SK-N-SH (cell line): Measurements from ENCODE around the gene ABCC4. TPM values are rescaled to one million over a fixed set of nuclear protein-coding genes. Genes with fewer than 3 reads are reported as not detected.

Experiments
- CTCF ChIA-PET: fragments of 300-600, 350-600 bp; formaldehyde crosslinking; extraction: SDS; loops from one replicate; lab custom pipeline; 2021; lab: Yijun Ruan, JAX
- POLR2A ChIA-PET: fragments of 350-600 bp; sonication (Branson Sonifier 250); formaldehyde crosslinking; extraction: SDS; loops from one replicate; lab custom pipeline; 2020; ENCODE audit warnings: antibody characterized with exemption, inconsistent platforms; lab: Yijun Ruan, JAX
- DNase-seq: peaks from one replicate; pipeline ENCODE4 v3.0.0; 2012
- H2AFZ ChIP-seq: fragments of 200-600 bp; sonication (generic); 2 replicates; pipeline ENCODE4 v1.8.1; 2016; ENCODE audit warnings: antibody characterized with exemption, mild to moderate bottlenecking, low read depth
- H3F3A ChIP-seq: fragments of 200-600 bp; sonication (generic); replicated peaks from 2 replicates; pipeline ENCODE3; 2016; ENCODE audit warnings: antibody characterized with exemption, mild to moderate bottlenecking; ENCODE audit not compliant: insufficient read depth
- H3K27ac ChIP-seq, 2 experiments: fragments of 200-500 bp in 1 of 2; fragments of 200-600 bp in 1 of 2; sonication (Bioruptor generic) in 1 of 2; sonication (generic), shearing (Covaris generic) in 1 of 2; 2 replicates each; pipeline versions ENCODE4 v1.5.1 to v1.6.1; 2014 to 2016; ENCODE audit warnings: low read depth in 2 of 2, inconsistent platforms in 1 of 2, low read length in 1 of 2, mild to moderate bottlenecking in 1 of 2, mixed read lengths in 1 of 2
- H3K27me3 ChIP-seq: fragments of 200-600 bp; sonication (generic), shearing (Covaris generic); 2 replicates; pipeline ENCODE4 v1.6.1; 2016; ENCODE audit warnings: mixed run types; ENCODE audit not compliant: insufficient read depth
- H3K36me3 ChIP-seq, 2 experiments: fragments of 200-500 bp in 1 of 2; fragments of 200-600 bp in 1 of 2; sonication (Bioruptor generic) in 1 of 2; sonication (generic) in 1 of 2; replicated peaks in 1 of 2; 2 replicates each; pipeline versions ENCODE3 to v1.5.1; 2014 to 2016; ENCODE audit warnings: low read length in 1 of 2, mild to moderate bottlenecking in 1 of 2; ENCODE audit not compliant: insufficient read depth in 2 of 2, control insufficient read depth in 1 of 2
- H3K4me1 ChIP-seq, 2 experiments: fragments of 200-500 bp in 1 of 2; fragments of 200-600 bp in 1 of 2; sonication (Bioruptor generic) in 1 of 2; sonication (generic), shearing (Covaris generic) in 1 of 2; 2 replicates each; pipeline versions ENCODE4 v1.5.1 to v1.6.1; 2014 to 2016; ENCODE audit warnings: low read depth in 1 of 2, low read length in 1 of 2, mixed run types in 1 of 2; ENCODE audit not compliant: insufficient read depth in 2 of 2, control insufficient read depth in 1 of 2
- H3K4me2 ChIP-seq: fragments of 200-600 bp; sonication (generic), shearing (Covaris generic); 2 replicates; pipeline ENCODE4 v1.6.1; 2017; ENCODE audit warnings: mixed run types
- H3K4me3 ChIP-seq, 2 experiments: fragments of 200-500 bp in 1 of 2; fragments of 200-600 bp in 1 of 2; sonication (Bioruptor generic) in 1 of 2; sonication (generic), shearing (Covaris generic) in 1 of 2; 2 replicates each; pipeline versions ENCODE4 v1.5.1 to v1.8.1; 2014 to 2016; ENCODE audit warnings: low read depth in 2 of 2, inconsistent platforms in 1 of 2, low read length in 1 of 2, mild to moderate bottlenecking in 1 of 2, mixed read lengths in 1 of 2, moderate library complexity in 1 of 2
- H3K79me2 ChIP-seq: fragments of 200-600 bp; sonication (generic); 2 replicates; pipeline ENCODE4 v1.8.1; 2017; ENCODE audit warnings: mild to moderate bottlenecking; ENCODE audit not compliant: insufficient read depth
- H3K9ac ChIP-seq: fragments of 200-600 bp; sonication (generic); 2 replicates; pipeline ENCODE4 v1.6.1; 2017; ENCODE audit warnings: mixed run types
- H3K9me2 ChIP-seq: fragments of 200-600 bp; sonication (generic); 2 replicates; pipeline ENCODE4 v1.6.1; 2017; ENCODE audit warnings: mixed run types
- H3K9me3 ChIP-seq: fragments of 200-600 bp; sonication (generic); 2 replicates; pipeline ENCODE4 v1.6.1; 2017; ENCODE audit warnings: mixed run types, mild to moderate bottlenecking, moderate library complexity
- H4K20me1 ChIP-seq: fragments of 200-600 bp; sonication (generic); 2 replicates; pipeline ENCODE4 v1.6.1; 2017; ENCODE audit warnings: mild to moderate bottlenecking, mixed run types; ENCODE audit not compliant: insufficient read depth
- EZH2phosphoT487 ChIP-seq: fragments of 200-600 bp; sonication (generic); IDR thresholded peaks from 2 replicates; pipeline ENCODE4 v1.6.1; 2017; ENCODE audit warnings: low read depth, mixed run types, mild to moderate bottlenecking, antibody characterized with exemption, moderate library complexity, borderline replicate concordance
- FOSL2 ChIP-seq: IDR thresholded peaks from 2 replicates; pipeline ENCODE4 v1.4.0; 2012; ENCODE audit warnings: low read depth, mild to moderate bottlenecking, moderate library complexity, borderline replicate concordance
- FOXJ3 ChIP-seq: sonication (generic); formaldehyde crosslinking; IDR thresholded peaks from 2 replicates; pipeline ENCODE4 v1.5.1; 2020; ENCODE audit warnings: mild to moderate bottlenecking, missing genetic modification reagents
- GATA2 ChIP-seq: sonication (generic); formaldehyde crosslinking; IDR thresholded peaks from 2 replicates; pipeline ENCODE4 v1.5.0; 2020; ENCODE audit warnings: mild to moderate bottlenecking, missing genetic modification reagents
- IRF3 ChIP-seq: fragments of 150-350 bp; IDR thresholded peaks from 2 replicates; pipeline ENCODE4 v1.6.1; 2016; ENCODE audit warnings: mild to moderate bottlenecking, low read depth, low read length
- JUND ChIP-seq: IDR thresholded peaks from 2 replicates; pipeline ENCODE4 v1.4.0; 2012
- MEF2A ChIP-seq: IDR thresholded peaks from 2 replicates; pipeline ENCODE4 v1.4.0; 2012; ENCODE audit warnings: low read depth, borderline replicate concordance
- MXI1 ChIP-seq: IDR thresholded peaks from 2 replicates; pipeline ENCODE4 v1.6.1; 2012; ENCODE audit warnings: mild to moderate bottlenecking, low read depth, low read length, improper control_type of control experiment
- NRF1 ChIP-seq: IDR thresholded peaks from 2 replicates; pipeline ENCODE4 v1.6.1; 2012; ENCODE audit warnings: low read depth, mild to moderate bottlenecking, low read length
- PBX3 ChIP-seq: IDR thresholded peaks from 2 replicates; pipeline ENCODE4; 2012
- RAD21 ChIP-seq: IDR thresholded peaks from 2 replicates; pipeline ENCODE4 v1.6.1; 2012; ENCODE audit warnings: mild to moderate bottlenecking, low read length
- RFX5 ChIP-seq: IDR thresholded peaks from 2 replicates; pipeline ENCODE4 v1.6.1; 2012; ENCODE audit warnings: mild to moderate bottlenecking, improper control_type of control experiment, low read length
- RXRA ChIP-seq: IDR thresholded peaks from 2 replicates; pipeline ENCODE4 v1.4.0; 2012; ENCODE audit warnings: low read depth, mild to moderate bottlenecking, borderline replicate concordance
- SIN3A ChIP-seq: IDR thresholded peaks from 2 replicates; pipeline ENCODE4 v1.6.1; 2012; ENCODE audit warnings: low read depth, mild to moderate bottlenecking, low read length, moderate library complexity, borderline replicate concordance
- SMC3 ChIP-seq: IDR thresholded peaks from 2 replicates; pipeline ENCODE4 v1.6.1; 2012; ENCODE audit warnings: low read depth, low read length, improper control_type of control experiment
- TCF12 ChIP-seq: IDR thresholded peaks from 2 replicates; pipeline ENCODE4 v1.4.0; 2012
- TEAD4 ChIP-seq: IDR thresholded peaks from 2 replicates; pipeline ENCODE4 v1.4.0; 2012; ENCODE audit warnings: mild to moderate bottlenecking, borderline replicate concordance; ENCODE audit not compliant: insufficient read depth
- USF1 ChIP-seq: IDR thresholded peaks from 2 replicates; pipeline ENCODE4 v1.4.0; 2012; ENCODE audit warnings: low read depth, borderline replicate concordance
- YY1 ChIP-seq: IDR thresholded peaks from 2 replicates; pipeline ENCODE4 v1.4.0; 2012; ENCODE audit warnings: low read depth, mild to moderate bottlenecking
- ZBTB33 ChIP-seq: IDR thresholded peaks from 2 replicates; pipeline ENCODE4 v1.4.0; 2012; ENCODE audit warnings: low read depth, borderline replicate concordance
- WGBS: methylation state at CpG from one replicate; pipeline ENCODE4 v1.1.6; 2017; ENCODE audit warnings: low lambda C conversion rate; 5-methylcytosine and 5-hydroxymethylcytosine counted together
- polyA plus RNA-seq, 3 experiments: library from polyadenylated mRNA; depleted of rRNA; stranded (reverse); fragments of >200 nt; gene quantifications; 2 replicates each; pipeline ENCODE4 v1.2.3, GENCODE V29; 2012

Gene ABCC4
- polyA plus RNA-seq, 1 of the 3 experiments (the other 2 are of a cell fraction), result 7.8 TPM

GRCh38 chr13:95251641-95252040 is 49.6 kb downstream of the ABCC4 start:
- no peaks in the 10 kb centered on the region for H3K27me3 ChIP-seq
- TF ChIP-seq SMC3, result no peak
- no peak for TF ChIP-seq GATA2 (CRISPR knock-in tag)
- no peak for TF ChIP-seq IRF3
- TF ChIP-seq RFX5, result no peak
- no peak for TF ChIP-seq NRF1
- TF ChIP-seq ZBTB33, result no peak
- TF ChIP-seq YY1, result no peak
- ChIA-PET POLR2A (no interaction called here), CTCF (interaction anchor here (1.1 kb wide), 1 partner anchor 11 kb away, joined by 3 read pairs; no protein-coding TSS in a partner anchor)
- WGBS, result 96% methylated on average over 5 of the region's 5 CpGs
- no peaks in the 10 kb centered on the region for H4K20me1 ChIP-seq
- H3F3A ChIP-seq, result no peaks in the 10 kb centered on the region
- no peak overlapping the region for H3K9ac ChIP-seq
- no peaks in the 10 kb centered on the region for H3K9me3 ChIP-seq
- H3K9me2 ChIP-seq, result no peaks in the 10 kb centered on the region
- H3K79me2 ChIP-seq, result peaks cover 6% of the 10 kb centered on the region; the same call in 1 of the 2 replicates
- no peak for DNase-seq
- H3K36me3 ChIP-seq, result no peaks in the 10 kb centered on the region
- H3K4me1 ChIP-seq, result peaks cover 0 to 5% of the 10 kb centered on the region in 2 experiments; a peak in 1 of 4 replicates
- no peak overlapping the region for H3K4me2 ChIP-seq
- no peak overlapping the region for H3K4me3 ChIP-seq
- no peak overlapping the region for H2AFZ ChIP-seq
- H3K27ac ChIP-seq, result no peak overlapping the region

- Histone ChIP-seq H4K20me1 (no peaks in the 10 kb centered on the region), H3K27ac (no peak overlapping the region), H3K4me3 (no peak overlapping the region), H3K27me3 (no peaks in the 10 kb centered on the region), H2AFZ (no peak overlapping the region), H3K79me2 (peaks cover 6% of the 10 kb centered on the region; the same call in 1 of the 2 replicates), H3K4me1 (peaks cover 0 to 10% of the 10 kb centered on the region in 2 experiments; a peak in 1 of 4 replicates), H3K36me3 (no peaks in the 10 kb centered on the region), H3K9me3 (no peaks in the 10 kb centered on the region), H3K9me2 (no peaks in the 10 kb centered on the region), H3F3A (no peaks in the 10 kb centered on the region), H3K9ac (no peak overlapping the region), H3K4me2 (no peak overlapping the region)
- DNase-seq, result no peak
- WGBS, result 100% methylated on average over 1 of the region's 1 CpG
- ChIA-PET CTCF (interaction anchor here (1.1 kb wide), 1 partner anchor 10 kb away, joined by 3 read pairs; no protein-coding TSS in a partner anchor), POLR2A (no interaction called here)
- TF ChIP-seq EZH2phosphoT487 (no peak), JUND (no peak), PBX3 (no peak), ZBTB33 (no peak), USF1 (no peak), GATA2 (CRISPR knock-in tag) (no peak), TCF12 (no peak), SIN3A (no peak), RXRA (no peak), IRF3 (no peak), MXI1 (no peak), FOSL2 (no peak), TEAD4 (no peak), FOXJ3 (no peak), MEF2A (no peak), RAD21 (no peak)
Observed at GRCh38 chr13:95250961-95251360, 50.3 kb downstream of the ABCC4 start.
